ENCODE results near the gene HNRNPC.

The HNRNPC gene

DNA sequence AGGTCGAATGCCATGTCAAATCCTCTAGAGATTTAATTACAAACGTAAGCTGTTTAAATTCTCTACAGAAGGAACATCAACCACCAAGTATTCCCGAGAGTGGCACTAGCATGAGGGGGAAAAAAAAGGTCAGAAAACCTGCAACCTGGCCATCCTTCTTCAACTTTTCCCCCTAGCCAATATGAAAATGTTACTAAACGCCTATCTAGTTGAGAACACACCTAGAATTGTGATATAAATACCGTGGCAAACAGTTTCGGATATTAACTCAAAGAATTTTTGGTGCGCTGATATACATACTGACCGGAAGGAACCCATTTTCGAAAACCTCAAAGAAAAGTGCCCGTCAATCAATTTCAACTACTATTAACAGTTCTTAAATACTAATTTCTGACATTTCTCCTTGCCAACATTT lies 1.8 kb downstream of the HNRNPC start:
- no peak overlapping the region for H2AK5ac ChIP-seq (ENCODE audit: low read length, severe bottlenecking)
- no peaks in the 10 kb centered on the region for H3K9me3 ChIP-seq (ENCODE audit: control insufficient read depth, low read length)
- H3K79me1 ChIP-seq (replicated peaks; ENCODE audit: low read length, poor library complexity, severe bottlenecking), result peaks cover 1% of the 10 kb centered on the region
- H4K91ac ChIP-seq (ENCODE audit: low read length), result no peak overlapping the region
- H2BK5ac ChIP-seq (ENCODE audit: low read depth, low read length, poor library complexity, severe bottlenecking), result no peak overlapping the region
- DNase-seq, result peak; percentile 29
- H3K27me3 ChIP-seq (ENCODE audit: control insufficient read depth in 1 of 2, insufficient read depth in 1 of 2, low read length in 2 of 2), result no peaks in the 10 kb centered on the region
- no peak overlapping the region for H2BK15ac ChIP-seq (ENCODE audit: low read depth, poor library complexity, severe bottlenecking)
- WGBS, result 23% methylated on average over 10 of the region's 10 CpGs
- H3K4me2 ChIP-seq (ENCODE audit: low read length, poor library complexity, severe bottlenecking), result peak overlapping the region; percentile 44
- no peak overlapping the region for H3K27ac ChIP-seq (ENCODE audit: low read length, poor library complexity, severe bottlenecking)
- no peak overlapping the region for H3K18ac ChIP-seq (ENCODE audit: low read depth in 1 of 2, low read length in 2 of 2)
- H3K36me3 ChIP-seq (ENCODE audit: control insufficient read depth in 1 of 2, insufficient read depth in 2 of 2, low read depth in 1 of 2, low read length in 2 of 2), result peaks cover 18 to 52% of the 10 kb centered on the region in 2 experiments
- peaks cover 17% of the 10 kb centered on the region for H3K4me1 ChIP-seq (ENCODE audit: control insufficient read depth, insufficient read depth, low read depth, low read length)
- peak overlapping the region in 1 of 2 experiments; percentile 99 for H3K4me3 ChIP-seq (ENCODE audit: insufficient read depth in 1 of 2, low read depth in 1 of 2, low read length in 2 of 2)
- no peak overlapping the region for H2AFZ ChIP-seq (ENCODE audit: low read depth, low read length)
- H3K14ac ChIP-seq (ENCODE audit: low read length in 2 of 2), result no peak overlapping the region
- H3K4ac ChIP-seq (ENCODE audit: low read depth in 1 of 2, low read length in 2 of 2), result no peak overlapping the region
- H3K9ac ChIP-seq (ENCODE audit: low read length), result peak overlapping the region; percentile 100
- no peak overlapping the region for H4K8ac ChIP-seq (ENCODE audit: low read length)
- no peak overlapping the region for H2BK12ac ChIP-seq (ENCODE audit: low read length in 2 of 2)
- H2BK120ac ChIP-seq (ENCODE audit: low read depth, low read length), result no peak overlapping the region
- H3K23ac ChIP-seq (ENCODE audit: low read length in 2 of 2), result no peak overlapping the region

DNA sequence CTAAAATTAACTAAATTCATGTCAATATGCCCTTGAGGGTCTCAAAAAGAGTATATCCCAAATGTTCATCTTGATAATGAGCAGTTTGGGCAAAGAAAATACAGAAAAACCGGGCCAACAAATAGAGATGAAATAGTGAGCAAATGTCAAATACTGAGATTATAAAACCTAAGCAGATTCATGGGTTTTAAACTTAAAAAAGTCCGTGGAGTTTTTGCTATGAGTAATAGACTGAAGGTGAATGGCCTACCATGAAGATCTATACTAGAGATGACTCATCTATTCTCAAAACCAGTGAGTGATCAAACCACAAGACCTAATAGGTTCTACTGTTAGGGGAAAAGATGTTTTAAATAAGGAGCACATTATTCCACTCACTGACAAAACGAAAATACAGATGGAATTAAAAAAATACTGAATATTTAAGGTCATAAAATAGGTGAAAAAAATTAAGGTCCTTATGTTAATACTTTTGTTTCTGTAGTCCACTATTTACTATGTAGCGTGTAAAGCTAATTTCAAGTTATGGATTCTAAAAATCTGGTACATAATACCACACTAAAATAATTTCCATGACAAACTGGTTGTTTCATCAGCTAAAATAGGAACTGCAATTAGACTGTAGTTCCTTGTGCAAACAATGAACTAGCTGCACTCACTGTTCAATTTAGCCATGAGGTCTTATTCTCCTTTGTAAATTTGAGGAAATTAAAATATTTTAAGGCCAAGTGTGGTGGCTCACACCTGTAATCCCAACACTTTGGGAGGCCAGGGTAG lies 5.0 kb downstream of the HNRNPC start:
- no peak overlapping the region for H2AFZ ChIP-seq (ENCODE audit: low read depth, low read length)
- no peak overlapping the region for H2BK12ac ChIP-seq (ENCODE audit: low read length in 2 of 2)
- peaks cover 18% of the 10 kb centered on the region for H3K4me1 ChIP-seq (ENCODE audit: control insufficient read depth, insufficient read depth, low read depth, low read length)
- H4K91ac ChIP-seq (ENCODE audit: low read length), result no peak overlapping the region
- H3K23ac ChIP-seq (ENCODE audit: low read length in 2 of 2), result no peak overlapping the region
- H4K8ac ChIP-seq (ENCODE audit: low read length), result no peak overlapping the region
- WGBS, result 92% methylated on average over 1 of the region's 4 CpGs
- no peaks in the 10 kb centered on the region for H3K79me1 ChIP-seq (replicated peaks; ENCODE audit: low read length, poor library complexity, severe bottlenecking)
- no peak overlapping the region for H2BK5ac ChIP-seq (ENCODE audit: low read depth, low read length, poor library complexity, severe bottlenecking)
- H3K9me3 ChIP-seq (ENCODE audit: control insufficient read depth, low read length), result no peaks in the 10 kb centered on the region
- peak; percentile 84 for DNase-seq
- peak overlapping the region; percentile 3 for H3K4me2 ChIP-seq (ENCODE audit: low read length, poor library complexity, severe bottlenecking)
- no peaks in the 10 kb centered on the region for H3K27me3 ChIP-seq (ENCODE audit: control insufficient read depth in 1 of 2, insufficient read depth in 1 of 2, low read length in 2 of 2)
- H3K14ac ChIP-seq (ENCODE audit: low read length in 2 of 2), result no peak overlapping the region
- H3K18ac ChIP-seq (ENCODE audit: low read depth in 1 of 2, low read length in 2 of 2), result no peak overlapping the region
- no peak overlapping the region for H2BK120ac ChIP-seq (ENCODE audit: low read depth, low read length)
- peak overlapping the region; percentile 100 for H3K9ac ChIP-seq (ENCODE audit: low read length)
- H2AK5ac ChIP-seq (ENCODE audit: low read length, severe bottlenecking), result no peak overlapping the region
- H2BK15ac ChIP-seq (ENCODE audit: low read depth, poor library complexity, severe bottlenecking), result no peak overlapping the region
- H3K27ac ChIP-seq (ENCODE audit: low read length, poor library complexity, severe bottlenecking), result peak overlapping the region; percentile 65
- H3K4ac ChIP-seq (ENCODE audit: low read depth in 1 of 2, low read length in 2 of 2), result no peak overlapping the region
- H3K4me3 ChIP-seq (ENCODE audit: insufficient read depth in 1 of 2, low read depth in 1 of 2, low read length in 2 of 2), result peak overlapping the region in 1 of 2 experiments; percentile 59
- peaks cover 26 to 73% of the 10 kb centered on the region in 2 experiments for H3K36me3 ChIP-seq (ENCODE audit: control insufficient read depth in 1 of 2, insufficient read depth in 2 of 2, low read depth in 1 of 2, low read length in 2 of 2)

DNA sequence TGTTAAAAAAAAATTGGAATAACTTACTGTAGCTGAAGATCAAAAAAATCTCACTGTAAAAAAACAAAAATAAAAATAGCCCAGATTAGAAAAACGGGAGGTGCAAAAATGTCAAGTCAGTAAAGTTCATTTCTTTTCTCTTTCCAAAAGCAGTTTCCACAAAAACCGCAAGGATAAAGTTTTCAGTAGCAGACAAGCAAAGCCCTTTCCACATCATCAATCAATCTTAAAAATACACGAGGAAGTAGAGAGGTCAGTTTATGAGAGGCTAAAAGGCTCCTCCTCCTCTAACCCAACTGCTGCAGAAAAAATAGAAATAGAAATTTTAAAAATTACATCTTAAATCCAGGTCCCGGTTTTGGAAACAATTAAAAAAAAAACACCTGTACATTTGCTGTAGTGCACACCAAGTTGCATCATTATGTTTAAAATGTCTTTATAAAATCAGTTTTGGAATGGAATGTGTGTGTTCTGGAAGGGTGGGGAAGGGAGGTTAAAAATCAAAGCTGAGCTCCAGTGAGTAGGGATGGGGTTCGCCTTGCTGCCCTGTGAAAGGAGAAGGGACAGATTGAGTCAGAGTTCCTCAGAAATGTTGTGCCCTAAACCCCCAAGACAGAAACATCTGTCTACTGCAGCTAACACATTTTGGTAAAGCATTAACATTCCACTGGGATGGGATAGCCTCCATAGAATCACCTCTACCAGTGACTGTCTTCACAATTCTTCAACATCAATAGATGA lies 5.8 kb downstream of the HNRNPC start:
- Histone ChIP-seq H3K4me1 (ENCODE audit: control insufficient read depth, insufficient read depth, low read depth, low read length) (peaks cover 18% of the 10 kb centered on the region), H3K79me1 (replicated peaks; ENCODE audit: low read length, poor library complexity, severe bottlenecking) (no peaks in the 10 kb centered on the region), H3K4me3 (ENCODE audit: insufficient read depth in 1 of 2, low read depth in 1 of 2, low read length in 2 of 2) (peak overlapping the region in 1 of 2 experiments; percentile 59), H3K4me2 (ENCODE audit: low read length, poor library complexity, severe bottlenecking) (peak overlapping the region; percentile 22), H3K23ac (ENCODE audit: low read length in 2 of 2) (no peak overlapping the region), H3K27me3 (ENCODE audit: control insufficient read depth in 1 of 2, insufficient read depth in 1 of 2, low read length in 2 of 2) (no peaks in the 10 kb centered on the region), H3K18ac (ENCODE audit: low read depth in 1 of 2, low read length in 2 of 2) (no peak overlapping the region), H4K91ac (ENCODE audit: low read length) (no peak overlapping the region), H3K14ac (ENCODE audit: low read length in 2 of 2) (no peak overlapping the region), H2BK12ac (ENCODE audit: low read length in 2 of 2) (no peak overlapping the region), H3K9me3 (ENCODE audit: control insufficient read depth, low read length) (no peaks in the 10 kb centered on the region), H3K27ac (ENCODE audit: low read length, poor library complexity, severe bottlenecking) (peak overlapping the region; percentile 65), H4K8ac (ENCODE audit: low read length) (no peak overlapping the region), H3K36me3 (ENCODE audit: control insufficient read depth in 1 of 2, insufficient read depth in 2 of 2, low read depth in 1 of 2, low read length in 2 of 2) (peaks cover 26 to 80% of the 10 kb centered on the region in 2 experiments), H2AK5ac (ENCODE audit: low read length, severe bottlenecking) (no peak overlapping the region), H3K4ac (ENCODE audit: low read depth in 1 of 2, low read length in 2 of 2) (no peak overlapping the region), H2AFZ (ENCODE audit: low read depth, low read length) (no peak overlapping the region), H3K9ac (ENCODE audit: low read length) (peak overlapping the region; percentile 100), H2BK120ac (ENCODE audit: low read depth, low read length) (no peak overlapping the region), H2BK15ac (ENCODE audit: low read depth, poor library complexity, severe bottlenecking) (no peak overlapping the region), H2BK5ac (ENCODE audit: low read depth, low read length, poor library complexity, severe bottlenecking) (no peak overlapping the region)
- WGBS, result 100% methylated on average over 1 of the region's 5 CpGs
- DNase-seq, result peak; percentile 29

DNA sequence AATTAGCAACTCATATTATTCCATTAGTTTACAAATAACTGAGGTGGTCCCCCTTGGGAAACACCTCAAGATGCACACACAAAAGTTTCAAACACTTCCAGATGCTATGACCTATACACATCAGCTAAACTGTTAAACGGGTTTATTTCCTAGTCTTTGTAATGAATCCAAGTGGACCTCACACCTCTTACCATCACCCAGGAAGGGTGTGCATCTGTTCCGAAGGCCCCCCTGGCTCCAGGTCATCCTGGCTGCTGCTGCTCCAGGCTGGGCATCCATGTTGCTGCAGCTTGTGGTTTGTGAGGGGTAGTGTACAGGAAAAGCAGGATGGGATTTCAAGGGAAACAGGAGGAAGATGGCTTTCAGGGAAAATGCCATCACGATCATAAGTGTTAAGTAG lies 6.8 kb downstream of the HNRNPC start:
- H3K27ac ChIP-seq (ENCODE audit: low read length, poor library complexity, severe bottlenecking), result peak overlapping the region; percentile 0
- no peak overlapping the region for H3K4ac ChIP-seq (ENCODE audit: low read depth in 1 of 2, low read length in 2 of 2)
- H3K4me1 ChIP-seq (ENCODE audit: control insufficient read depth, insufficient read depth, low read depth, low read length), result peaks cover 20% of the 10 kb centered on the region
- H4K91ac ChIP-seq (ENCODE audit: low read length), result no peak overlapping the region
- H3K9me3 ChIP-seq (ENCODE audit: control insufficient read depth, low read length), result no peaks in the 10 kb centered on the region
- no peak for DNase-seq
- no peaks in the 10 kb centered on the region for H3K27me3 ChIP-seq (ENCODE audit: control insufficient read depth in 1 of 2, insufficient read depth in 1 of 2, low read length in 2 of 2)
- no peak overlapping the region for H3K14ac ChIP-seq (ENCODE audit: low read length in 2 of 2)
- peaks cover 31 to 77% of the 10 kb centered on the region in 2 experiments for H3K36me3 ChIP-seq (ENCODE audit: control insufficient read depth in 1 of 2, insufficient read depth in 2 of 2, low read depth in 1 of 2, low read length in 2 of 2)
- no peak overlapping the region for H2BK15ac ChIP-seq (ENCODE audit: low read depth, poor library complexity, severe bottlenecking)
- H3K4me3 ChIP-seq (ENCODE audit: insufficient read depth in 1 of 2, low read depth in 1 of 2, low read length in 2 of 2), result no peak overlapping the region
- no peaks in the 10 kb centered on the region for H3K79me1 ChIP-seq (replicated peaks; ENCODE audit: low read length, poor library complexity, severe bottlenecking)
- no peak overlapping the region for H2BK120ac ChIP-seq (ENCODE audit: low read depth, low read length)
- H3K23ac ChIP-seq (ENCODE audit: low read length in 2 of 2), result no peak overlapping the region
- no peak overlapping the region for H2AK5ac ChIP-seq (ENCODE audit: low read length, severe bottlenecking)
- no peak overlapping the region for H4K8ac ChIP-seq (ENCODE audit: low read length)
- no peak overlapping the region for H2BK12ac ChIP-seq (ENCODE audit: low read length in 2 of 2)
- peak overlapping the region; percentile 100 for H3K9ac ChIP-seq (ENCODE audit: low read length)
- WGBS, result 92% methylated on average over 2 of the region's 3 CpGs
- H2BK5ac ChIP-seq (ENCODE audit: low read depth, low read length, poor library complexity, severe bottlenecking), result no peak overlapping the region
- no peak overlapping the region for H3K4me2 ChIP-seq (ENCODE audit: low read length, poor library complexity, severe bottlenecking)
- H3K18ac ChIP-seq (ENCODE audit: low read depth in 1 of 2, low read length in 2 of 2), result no peak overlapping the region
- no peak overlapping the region for H2AFZ ChIP-seq (ENCODE audit: low read depth, low read length)

Measured in mesenchymal stem cell (in vitro differentiated cells and primary cell).